ENCODE results near the gene RPS16.

Gene RPS16

DNA sequence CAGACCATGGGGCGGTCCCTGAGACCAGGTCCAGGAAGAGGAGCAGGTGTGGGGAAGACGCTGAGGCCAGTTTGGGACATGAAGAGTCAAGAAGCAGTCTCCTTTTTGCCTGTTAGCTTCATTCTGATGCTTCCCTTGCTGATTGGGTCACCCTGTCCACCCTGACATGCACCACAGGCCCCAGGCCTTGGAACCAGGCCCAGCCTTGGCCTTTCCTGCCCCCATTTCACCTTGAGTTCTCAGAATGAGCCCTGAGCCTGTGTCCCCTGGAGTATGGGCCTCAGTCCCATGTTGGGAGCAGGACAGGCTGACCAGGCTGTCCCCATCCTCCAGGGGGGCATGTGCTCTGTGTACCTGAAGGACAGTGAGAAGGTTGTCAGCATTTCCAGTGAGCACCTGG, 40.0 kb upstream of the RPS16 start:
- DNase-seq (ENCODE audit: low read depth) = no peak
- no peak overlapping the region for H3K4me3 ChIP-seq (ENCODE audit: low read depth, low read length)
- TF ChIP-seq, protein P1, sequence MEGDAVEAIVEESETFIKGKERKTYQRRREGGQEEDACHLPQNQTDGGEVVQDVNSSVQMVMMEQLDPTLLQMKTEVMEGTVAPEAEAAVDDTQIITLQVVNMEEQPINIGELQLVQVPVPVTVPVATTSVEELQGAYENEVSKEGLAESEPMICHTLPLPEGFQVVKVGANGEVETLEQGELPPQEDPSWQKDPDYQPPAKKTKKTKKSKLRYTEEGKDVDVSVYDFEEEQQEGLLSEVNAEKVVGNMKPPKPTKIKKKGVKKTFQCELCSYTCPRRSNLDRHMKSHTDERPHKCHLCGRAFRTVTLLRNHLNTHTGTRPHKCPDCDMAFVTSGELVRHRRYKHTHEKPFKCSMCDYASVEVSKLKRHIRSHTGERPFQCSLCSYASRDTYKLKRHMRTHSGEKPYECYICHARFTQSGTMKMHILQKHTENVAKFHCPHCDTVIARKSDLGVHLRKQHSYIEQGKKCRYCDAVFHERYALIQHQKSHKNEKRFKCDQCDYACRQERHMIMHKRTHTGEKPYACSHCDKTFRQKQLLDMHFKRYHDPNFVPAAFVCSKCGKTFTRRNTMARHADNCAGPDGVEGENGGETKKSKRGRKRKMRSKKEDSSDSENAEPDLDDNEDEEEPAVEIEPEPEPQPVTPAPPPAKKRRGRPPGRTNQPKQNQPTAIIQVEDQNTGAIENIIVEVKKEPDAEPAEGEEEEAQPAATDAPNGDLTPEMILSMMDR (conservative IDR thresholded peaks at IDR 0.05; ENCODE audit: low read depth, low read length) = no peak

DNA sequence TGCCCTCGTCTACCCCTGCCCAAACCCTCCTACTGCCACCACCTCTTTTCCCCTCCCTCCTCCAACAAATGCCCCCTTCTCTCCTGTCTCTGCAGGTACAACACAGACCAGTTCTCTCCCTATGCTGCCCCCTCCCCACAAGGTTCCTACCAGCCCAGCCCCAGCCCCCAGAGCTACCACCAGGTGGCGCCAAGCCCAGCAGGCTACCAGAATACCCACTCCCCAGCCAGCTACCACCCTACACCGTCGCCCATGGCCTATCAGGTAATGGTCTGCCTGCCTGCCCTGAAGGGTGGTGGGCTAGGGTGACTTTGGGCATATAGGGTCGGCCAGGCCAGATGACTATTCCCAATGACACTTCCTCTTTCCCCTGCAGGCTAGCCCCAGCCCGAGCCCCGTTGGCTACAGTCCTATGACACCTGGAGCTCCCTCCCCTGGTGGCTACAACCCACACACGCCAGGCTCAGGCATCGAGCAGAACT, 38.4 kb upstream of the RPS16 start:
- H3K4me3 ChIP-seq (ENCODE audit: low read depth, low read length) = no peak overlapping the region

DNA sequence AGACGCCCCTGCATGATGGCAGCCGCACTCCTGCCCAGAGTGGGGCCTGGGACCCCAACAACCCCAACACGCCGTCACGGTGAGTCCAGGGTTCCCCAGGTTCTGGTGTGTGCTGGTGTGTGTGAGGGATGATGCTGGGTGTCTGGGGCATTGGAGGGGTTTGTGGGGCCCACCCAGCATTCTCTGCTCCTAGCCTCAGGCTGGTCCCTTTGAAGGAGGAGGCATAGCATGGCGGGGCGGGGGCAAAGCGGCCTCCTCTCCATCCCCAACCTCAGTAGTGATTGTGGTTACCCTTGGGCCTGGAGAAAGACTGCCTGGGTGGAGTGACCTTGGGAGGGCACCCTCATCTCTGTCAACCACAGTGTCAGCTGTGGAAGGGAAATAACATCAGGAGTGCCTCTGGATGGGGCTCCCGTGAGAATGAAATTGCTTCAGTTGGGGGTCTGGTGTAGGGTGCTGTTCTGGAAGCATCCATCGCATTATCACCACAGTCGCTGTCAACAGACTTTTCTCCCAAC, 37.8 kb upstream of the RPS16 start:
- H3K4me3 ChIP-seq (ENCODE audit: low read depth, low read length) = no peak overlapping the region
- DNase-seq (ENCODE audit: low read depth) = no peak
- TF ChIP-seq, protein P1 (conservative IDR thresholded peaks at IDR 0.05; ENCODE audit: low read depth, low read length) = no peak

More for the DNA sequence above, 38.4 kb upstream of the RPS16 start:
- DNase-seq (ENCODE audit: low read depth) = peak; percentile 47
- TF ChIP-seq, protein P1 (conservative IDR thresholded peaks at IDR 0.05; ENCODE audit: low read depth, low read length) = peak; percentile 90

DNA sequence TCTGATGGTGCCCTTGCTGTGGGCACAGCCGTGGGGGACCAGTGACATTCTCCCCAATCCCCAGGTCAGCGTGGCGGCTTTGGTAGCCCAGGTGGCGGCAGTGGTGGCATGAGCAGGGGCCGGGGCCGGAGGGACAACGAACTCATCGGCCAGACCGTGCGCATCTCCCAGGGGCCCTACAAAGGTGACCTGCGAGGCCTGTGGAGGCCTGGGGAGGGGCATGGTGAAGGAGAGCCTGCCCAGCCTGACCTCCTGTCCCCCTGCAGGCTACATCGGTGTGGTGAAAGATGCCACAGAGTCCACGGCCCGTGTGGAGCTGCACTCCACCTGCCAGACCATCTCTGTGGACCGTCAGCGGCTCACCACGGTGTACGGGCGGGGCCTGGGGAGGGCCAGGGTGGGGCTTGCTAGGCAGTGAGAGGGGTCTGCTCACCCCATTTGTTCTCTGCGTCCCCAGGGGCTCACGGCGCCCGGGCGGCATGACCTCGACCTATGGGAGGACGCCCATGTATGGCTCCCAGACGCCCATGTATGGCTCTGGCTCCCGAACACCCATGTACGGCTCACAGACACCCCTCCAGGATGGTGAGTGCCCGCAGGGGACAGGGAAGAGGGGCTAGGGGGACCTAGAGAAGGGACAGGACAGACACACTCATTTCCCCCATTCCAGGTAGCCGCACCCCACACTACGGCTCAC, 37.1 kb upstream of the RPS16 start:
- DNase-seq (ENCODE audit: low read depth) = no peak
- TF ChIP-seq, protein P1 (conservative IDR thresholded peaks at IDR 0.05; ENCODE audit: low read depth, low read length) = no peak
- H3K4me3 ChIP-seq (ENCODE audit: low read depth, low read length) = no peak overlapping the region

DNA sequence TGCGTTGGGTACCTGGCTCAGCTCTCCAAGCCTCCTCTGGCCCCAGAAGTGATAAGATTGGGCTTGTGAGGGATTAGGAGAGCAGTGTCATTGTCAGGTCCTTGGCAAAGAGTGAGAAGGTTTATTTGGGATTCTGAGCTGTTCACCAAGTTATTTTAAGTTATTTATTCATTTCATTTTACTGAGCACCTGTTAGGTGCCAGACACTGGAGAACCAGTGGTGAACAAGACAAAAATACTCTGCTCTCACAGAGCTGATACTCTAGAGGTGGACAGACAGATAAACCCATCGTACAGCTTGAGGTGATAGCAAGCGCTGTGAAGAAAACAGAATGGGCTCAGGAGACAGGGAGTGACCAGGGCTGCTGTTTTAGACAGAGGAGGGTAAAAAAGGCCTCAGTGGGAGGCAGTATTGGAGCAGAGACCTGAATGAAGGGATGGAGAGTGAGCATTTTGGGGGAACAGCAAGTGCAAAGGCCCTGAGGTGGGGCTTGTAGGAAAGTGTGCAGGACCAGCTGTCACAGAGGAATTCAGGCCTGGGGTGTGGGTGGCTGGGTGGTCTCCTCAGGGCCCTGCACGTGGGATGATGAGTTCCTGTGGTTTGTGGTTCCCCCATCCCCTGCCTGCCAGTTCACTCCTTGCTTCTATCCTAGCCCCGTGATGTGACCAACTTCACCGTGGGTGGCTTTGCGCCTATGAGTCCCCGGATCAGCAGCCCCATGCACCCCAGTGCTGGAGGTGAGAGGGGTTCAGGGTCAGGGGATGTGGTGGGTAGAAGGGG, 36.2 kb upstream of the RPS16 start:
- TF ChIP-seq, protein P1 (conservative IDR thresholded peaks at IDR 0.05; ENCODE audit: low read depth, low read length) = no peak
- DNase-seq (ENCODE audit: low read depth) = no peak
- no peak overlapping the region for H3K4me3 ChIP-seq (ENCODE audit: low read depth, low read length)

DNA sequence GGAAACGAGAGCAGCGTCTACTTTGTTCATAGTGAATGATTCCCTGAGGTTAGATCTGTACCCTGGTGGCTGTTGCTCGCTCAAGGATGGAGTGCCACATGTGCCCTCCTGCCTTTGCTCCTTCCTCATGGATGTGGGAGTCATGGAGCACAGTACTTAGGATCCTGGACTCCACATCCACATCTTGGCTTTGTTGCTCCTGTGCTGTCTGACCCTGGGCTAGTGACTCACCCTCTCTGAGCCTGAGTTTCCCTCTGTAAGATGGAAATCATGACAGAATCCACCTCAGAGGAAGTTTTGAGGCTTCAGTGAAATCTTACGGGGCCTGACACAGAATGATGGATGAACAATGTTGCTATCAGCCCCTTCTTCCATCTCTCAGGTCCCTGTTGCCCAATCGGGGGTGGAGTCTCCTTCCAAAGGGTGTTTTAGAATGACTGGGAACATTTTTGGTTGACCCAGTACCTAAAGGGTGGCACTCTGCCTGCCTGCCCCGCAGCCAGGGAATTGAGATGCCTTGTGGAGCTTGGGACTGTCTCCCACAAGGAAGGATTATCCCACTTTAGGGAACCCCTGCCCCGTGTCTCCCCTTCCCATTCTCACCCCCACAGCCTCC, 35.1 kb upstream of the RPS16 start:
- TF ChIP-seq, protein P1 (conservative IDR thresholded peaks at IDR 0.05; ENCODE audit: low read depth, low read length) = no peak
- H3K4me3 ChIP-seq (ENCODE audit: low read depth, low read length) = no peak overlapping the region
- no peak for DNase-seq (ENCODE audit: low read depth)

Data from choroid plexus epithelial cell (primary cell).